Fibroblast of the aortic adventitia (primary cell): ENCODE results near the gene RPL10A. TPM values are rescaled to one million over a fixed set of nuclear protein-coding genes. Genes with fewer than 3 reads are reported as not detected.
"Not testable (repeated sequence)": the region's sequence is repeated elsewhere in the genome, so short reads cannot be mapped to it uniquely, and the experiment has no call there.

Source experiments
- DNase-seq: peaks from one replicate; pipeline ENCODE4 v3.0.0-alpha.2; 2010; ENCODE audit warnings: low read depth
- H3K4me3 ChIP-seq: 2 replicates; pipeline ENCODE4 v1.5.1; 2011; ENCODE audit warnings: low read depth, mild to moderate bottlenecking, control low read depth, low read length, moderate library complexity
- total RNA-seq: library from RNA; depleted of rRNA; stranded (reverse); fragments of >200 nt; gene quantifications from 2 replicates; pipeline ENCODE4 v1.2.3, GENCODE V29; 2012; ENCODE audit warnings: low replicate concordance
- TF ChIP-seq, protein P1 (sequence below): IDR thresholded peaks from 2 replicates; pipeline ENCODE4 v1.5.1; 2011; ENCODE audit warnings: mild to moderate bottlenecking, low read length, control low read depth, inconsistent platforms; ENCODE audit not compliant: insufficient read depth

Gene RPL10A
- total RNA-seq, 1 donor, result 1,853 TPM

DNA sequence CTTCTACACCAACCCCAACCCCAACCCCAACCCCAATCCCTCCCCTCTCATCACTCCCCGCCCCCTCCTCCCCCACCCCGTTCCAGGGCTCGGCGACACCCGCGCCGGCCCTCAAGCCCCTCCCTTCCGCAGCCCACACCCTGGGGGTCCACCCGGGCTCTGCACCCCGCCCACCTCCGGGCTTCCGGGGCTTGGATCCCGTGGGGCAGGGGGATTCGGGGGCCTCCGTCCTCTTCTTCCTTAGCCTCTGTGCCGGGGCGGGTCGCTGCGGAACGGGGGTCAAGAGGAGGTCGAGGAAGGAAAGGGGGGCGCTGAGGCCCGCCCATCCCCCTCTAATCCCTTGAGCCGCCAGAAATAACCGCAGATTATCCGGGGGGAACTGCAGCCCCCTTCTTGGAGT lies 43.8 kb downstream of the RPL10A start:
- H3K4me3 ChIP-seq, result no peak overlapping the region
- DNase-seq, result no peak
- TF ChIP-seq, protein P1, sequence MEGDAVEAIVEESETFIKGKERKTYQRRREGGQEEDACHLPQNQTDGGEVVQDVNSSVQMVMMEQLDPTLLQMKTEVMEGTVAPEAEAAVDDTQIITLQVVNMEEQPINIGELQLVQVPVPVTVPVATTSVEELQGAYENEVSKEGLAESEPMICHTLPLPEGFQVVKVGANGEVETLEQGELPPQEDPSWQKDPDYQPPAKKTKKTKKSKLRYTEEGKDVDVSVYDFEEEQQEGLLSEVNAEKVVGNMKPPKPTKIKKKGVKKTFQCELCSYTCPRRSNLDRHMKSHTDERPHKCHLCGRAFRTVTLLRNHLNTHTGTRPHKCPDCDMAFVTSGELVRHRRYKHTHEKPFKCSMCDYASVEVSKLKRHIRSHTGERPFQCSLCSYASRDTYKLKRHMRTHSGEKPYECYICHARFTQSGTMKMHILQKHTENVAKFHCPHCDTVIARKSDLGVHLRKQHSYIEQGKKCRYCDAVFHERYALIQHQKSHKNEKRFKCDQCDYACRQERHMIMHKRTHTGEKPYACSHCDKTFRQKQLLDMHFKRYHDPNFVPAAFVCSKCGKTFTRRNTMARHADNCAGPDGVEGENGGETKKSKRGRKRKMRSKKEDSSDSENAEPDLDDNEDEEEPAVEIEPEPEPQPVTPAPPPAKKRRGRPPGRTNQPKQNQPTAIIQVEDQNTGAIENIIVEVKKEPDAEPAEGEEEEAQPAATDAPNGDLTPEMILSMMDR, result no peak

DNA sequence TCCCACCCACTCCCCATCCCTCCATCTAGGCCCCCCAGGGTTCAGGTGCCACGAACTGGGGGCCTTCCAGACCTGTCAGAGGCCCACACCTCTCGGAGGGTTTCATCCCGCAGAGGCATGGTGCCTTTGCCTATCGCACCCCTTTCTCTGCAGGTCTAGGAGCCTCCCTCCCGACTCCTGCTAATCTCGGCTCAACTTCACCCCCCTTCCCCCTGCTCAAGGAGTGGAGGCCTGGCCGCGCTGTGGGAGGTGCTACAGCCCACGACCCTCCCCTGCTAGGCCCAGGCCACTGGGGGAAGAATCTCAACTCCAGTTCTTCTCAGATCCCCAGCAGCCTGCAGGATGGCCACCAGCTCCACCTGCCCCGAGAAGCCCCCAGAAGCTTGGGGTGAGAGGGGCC lies 44.5 kb downstream of the RPL10A start, which contains the start of gene TULP1:
TULP1 (minus strand) TSS at position 157 of the 400 bp plus-strand sequence; CDS start at position 119, 38 bp downstream.
- no peak for DNase-seq
- TF ChIP-seq, protein P1, result no peak
- no peak within 1 kb of the TSS for H3K4me3 ChIP-seq

DNA sequence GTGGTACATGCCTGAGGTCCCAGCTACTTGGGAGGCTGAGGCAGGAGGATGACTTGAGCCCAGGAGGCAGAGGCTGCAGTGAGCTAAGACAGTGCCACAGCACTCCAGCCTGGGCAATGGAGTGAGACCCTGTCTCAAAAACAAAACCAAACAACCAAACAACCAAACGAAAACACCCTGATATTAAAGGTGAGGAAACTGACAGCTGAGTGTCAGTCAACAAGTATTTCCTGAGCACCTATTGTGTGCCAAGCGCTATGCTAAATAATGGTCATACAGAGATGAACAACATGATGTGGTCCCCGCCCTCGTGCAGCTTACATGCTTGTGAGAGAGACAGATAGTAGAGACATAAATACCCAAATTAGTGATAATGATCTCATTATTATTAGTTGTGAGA lies 46.4 kb downstream of the RPL10A start:
- no peak for DNase-seq
- TF ChIP-seq, protein P1, result no peak
- no peak overlapping the region for H3K4me3 ChIP-seq

DNA sequence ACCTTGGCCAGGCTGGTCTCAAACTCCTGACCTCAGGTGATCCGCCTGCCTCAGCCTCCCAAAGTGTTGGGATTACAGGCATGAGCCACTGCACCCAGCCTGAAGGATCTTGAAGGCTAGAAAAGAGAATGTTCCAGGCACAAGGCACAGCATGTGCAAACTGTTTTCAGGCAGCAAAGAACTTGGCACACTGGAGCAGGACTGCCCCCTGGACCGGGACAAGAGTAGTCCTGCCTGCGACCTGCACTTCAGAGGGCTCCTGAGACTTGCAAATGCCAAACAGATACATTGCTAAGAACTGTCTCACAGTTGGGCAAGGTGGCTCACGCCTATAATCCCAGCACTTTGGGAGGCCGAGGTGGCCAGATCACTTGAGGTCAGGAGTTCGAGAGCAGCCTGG lies 47.7 kb downstream of the RPL10A start:
- not testable (repeated sequence) for DNase-seq, H3K4me3 ChIP-seq

DNA sequence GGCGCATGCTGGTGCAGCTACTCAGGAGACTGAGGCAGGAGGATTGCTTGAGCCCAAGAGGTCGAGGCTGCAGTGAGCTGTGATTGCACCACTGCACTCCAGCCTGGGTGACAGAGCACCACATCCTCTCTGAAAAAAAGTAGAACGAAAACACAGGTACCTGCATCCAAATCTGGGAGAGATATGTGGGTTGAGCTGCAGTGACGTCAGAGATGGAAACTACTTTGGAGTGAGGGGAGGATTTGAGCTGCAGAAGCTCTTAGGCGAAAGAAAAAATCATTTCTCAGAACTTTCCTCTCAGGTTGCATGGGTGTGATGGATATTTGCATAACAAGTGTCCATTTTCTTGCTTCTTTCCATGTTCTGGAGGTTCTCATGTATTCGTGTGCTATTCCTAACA lies 48.5 kb downstream of the RPL10A start:
- TF ChIP-seq, protein P1, result no peak
- no peak overlapping the region for H3K4me3 ChIP-seq
- DNase-seq, result no peak

DNA sequence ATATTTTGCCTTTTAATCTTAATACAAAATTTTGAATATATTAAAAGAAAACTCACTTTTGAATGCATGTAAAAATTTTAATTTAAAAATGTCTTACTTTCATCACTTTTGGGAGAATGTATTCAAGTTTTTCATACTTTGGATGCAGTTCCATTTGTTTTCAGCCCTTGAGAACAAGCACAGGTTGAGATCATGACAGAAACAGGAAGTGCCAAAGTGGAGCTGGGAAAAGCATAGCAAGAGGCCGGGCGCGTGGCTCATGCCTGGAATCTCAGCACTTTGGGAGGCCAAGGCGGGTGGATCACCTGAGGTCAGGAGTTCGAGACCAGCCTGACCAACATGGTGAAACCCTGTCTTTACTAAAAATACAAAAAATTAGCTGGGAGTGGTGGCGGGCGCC lies 49.8 kb downstream of the RPL10A start:
- H3K4me3 ChIP-seq, DNase-seq: not testable (repeated sequence)

DNA sequence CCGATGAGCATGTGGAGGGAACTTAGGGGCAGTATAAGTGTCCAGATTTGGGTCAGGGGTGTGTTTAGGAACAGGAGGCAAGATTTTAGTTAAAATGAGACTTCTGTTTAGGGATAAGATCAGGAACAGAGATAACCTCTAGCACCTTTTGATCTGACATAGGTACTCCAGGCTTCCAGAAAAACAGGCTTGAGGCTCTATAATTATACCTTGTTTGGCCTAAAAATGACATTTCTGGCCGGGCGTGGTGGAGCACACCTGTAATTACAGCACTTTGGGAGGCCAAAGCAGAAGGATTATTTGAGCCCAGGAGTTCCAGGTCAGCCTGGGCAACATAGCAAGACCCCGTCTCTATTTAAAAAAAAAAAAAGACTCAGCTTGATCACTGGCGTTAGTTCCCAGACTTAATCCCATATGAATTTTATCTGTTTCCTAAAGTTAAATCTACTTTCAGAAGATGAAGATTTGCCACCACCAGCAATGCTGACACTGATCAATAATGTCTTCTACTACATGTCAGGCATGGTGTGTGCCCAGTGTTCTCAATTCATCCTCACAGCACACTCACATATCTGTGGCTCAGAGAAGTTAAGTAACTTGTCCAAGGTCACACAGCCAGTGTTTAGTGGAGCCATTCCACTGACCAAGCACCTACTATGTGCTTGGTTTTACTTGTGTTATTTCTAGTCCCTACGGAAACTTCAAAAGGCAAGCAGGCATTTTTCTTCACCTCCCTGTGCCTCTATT lies 50.5 kb downstream of the RPL10A start:
- TF ChIP-seq, protein P1, result no peak
- H3K4me3 ChIP-seq, result no peak overlapping the region

DNA sequence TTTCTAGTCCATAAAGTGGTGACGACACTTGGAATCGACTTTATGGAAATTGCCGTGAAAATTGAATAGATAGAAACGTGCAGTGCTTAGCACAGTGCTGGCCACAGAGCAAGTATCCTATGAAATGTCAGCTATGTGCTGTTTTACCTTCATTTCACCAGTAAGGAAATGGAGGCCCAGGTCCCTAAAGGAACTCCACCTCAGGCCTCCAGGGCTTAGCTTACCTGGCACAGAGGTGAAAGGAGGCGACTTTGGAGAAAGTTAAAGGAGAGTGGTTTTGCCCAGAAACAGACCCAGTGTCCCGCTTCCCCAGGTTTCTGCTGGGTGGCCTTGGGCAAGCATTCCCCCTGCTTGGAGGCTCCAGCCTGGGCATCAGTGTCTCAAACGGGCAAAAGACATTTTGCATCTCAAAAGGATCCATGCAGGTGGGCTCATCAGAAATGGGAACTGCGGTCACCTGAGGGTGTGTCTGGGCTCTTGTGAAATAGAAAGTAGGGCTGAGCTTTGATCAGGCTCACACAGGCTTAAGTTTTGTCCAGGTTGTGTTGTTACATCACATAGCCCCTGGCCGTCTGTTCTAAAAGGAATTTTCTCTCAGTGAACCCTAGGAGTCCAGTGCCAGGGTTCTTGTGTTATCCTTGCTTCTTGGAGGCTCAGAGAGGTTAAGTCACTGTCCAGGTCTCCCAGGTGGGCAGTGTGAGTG lies 51.3 kb downstream of the RPL10A start:
- DNase-seq, result no peak
- no peak overlapping the region for H3K4me3 ChIP-seq
- TF ChIP-seq, protein P1, result no peak

More for the DNA sequence above, 50.5 kb downstream of the RPL10A start:
- no peak for DNase-seq
